ENCODE results near the gene ECE1. TPM values are rescaled to one million over a fixed set of nuclear protein-coding genes. Genes with fewer than 3 reads are reported as not detected.

Gene ECE1
- total RNA-seq, 1 experiment from 2014 or later: 101 TPM

- Mint-ChIP-seq H3K27me3 (ENCODE audit: unreplicated experiment) (no peaks in the 10 kb centered on the region), H3K9me3 (ENCODE audit: low read depth, unreplicated experiment) (no peaks in the 10 kb centered on the region), H3K36me3 (ENCODE audit: insufficient read depth, unreplicated experiment) (peaks cover 20% of the 10 kb centered on the region), H3K4me3 (ENCODE audit: low read depth, unreplicated experiment) (no peak overlapping the region), H3K4me1 (ENCODE audit: low read depth, unreplicated experiment) (peaks cover 58% of the 10 kb centered on the region), H3K27ac (ENCODE audit: unreplicated experiment) (peak overlapping the region; percentile 69)
- intact Hi-C loops (cut with micrococcal nuclease; ENCODE audit: unreplicated experiment): no loop called here
- no peak for TF ChIP-seq CTCF (IDR thresholded peaks at IDR 0.05; ENCODE audit: unreplicated experiment)
- no TSS peak for BruUV-seq (replicated peaks)
- DNase-seq: no peak
- CTCF ChIA-PET: no interaction called here
These were observed 36.6 kb upstream of the ECE1 start for GRCh38 chr1:21326861-21327344.

GRCh38 chr1:21325731-21326387 lies 35.6 kb upstream of the ECE1 start:
- no TSS peak for BruUV-seq (replicated peaks)
- no peak for DNase-seq

GRCh38 chr1:21325231-21325718 lies 35.0 kb upstream of the ECE1 start:
- BruUV-seq (replicated peaks): no TSS peak
- no peak for DNase-seq
- H3K27me3 Mint-ChIP-seq (ENCODE audit: unreplicated experiment): no peaks in the 10 kb centered on the region
- H3K4me1 Mint-ChIP-seq (ENCODE audit: low read depth, unreplicated experiment): peaks cover 53% of the 10 kb centered on the region
- no peak for TF ChIP-seq CTCF (IDR thresholded peaks at IDR 0.05; ENCODE audit: unreplicated experiment)
- H3K36me3 Mint-ChIP-seq (ENCODE audit: insufficient read depth, unreplicated experiment): peaks cover 20% of the 10 kb centered on the region
- intact Hi-C loops (cut with micrococcal nuclease; ENCODE audit: unreplicated experiment): no loop called here
- CTCF ChIA-PET: interaction anchor here (0.6 to 1.9 kb wide), 12 partner anchors 9 to 1618 kb away, joined by 3 to 8 read pairs (median 6); no protein-coding TSS in a partner anchor
- no peaks in the 10 kb centered on the region for H3K9me3 Mint-ChIP-seq (ENCODE audit: low read depth, unreplicated experiment)
- H3K4me3 Mint-ChIP-seq (ENCODE audit: low read depth, unreplicated experiment): peak overlapping the region; percentile 46
- peak overlapping the region; percentile 93 for H3K27ac Mint-ChIP-seq (ENCODE audit: unreplicated experiment)

More at GRCh38 chr1:21325731-21326387, 35.6 kb upstream of the ECE1 start:
- Mint-ChIP-seq H3K36me3 (ENCODE audit: insufficient read depth, unreplicated experiment) (peaks cover 20% of the 10 kb centered on the region), H3K27ac (ENCODE audit: unreplicated experiment) (peak overlapping the region; percentile 93), H3K27me3 (ENCODE audit: unreplicated experiment) (no peaks in the 10 kb centered on the region), H3K4me3 (ENCODE audit: low read depth, unreplicated experiment) (peak overlapping the region; percentile 46), H3K4me1 (ENCODE audit: low read depth, unreplicated experiment) (peaks cover 56% of the 10 kb centered on the region), H3K9me3 (ENCODE audit: low read depth, unreplicated experiment) (no peaks in the 10 kb centered on the region)
- TF ChIP-seq CTCF (IDR thresholded peaks at IDR 0.05; ENCODE audit: unreplicated experiment): no peak
- intact Hi-C loops (cut with micrococcal nuclease; ENCODE audit: unreplicated experiment): no loop called here
- CTCF ChIA-PET: interaction anchor here (0.6 to 1.9 kb wide), 7 partner anchors 18 to 1617 kb away, joined by 3 to 8 read pairs (median 7); no protein-coding TSS in a partner anchor

- CTCF ChIA-PET: interaction anchor here (1.1 to 1.9 kb wide), 12 partner anchors 9 to 69 kb away, joined by 4 to 8 read pairs (median 6); no protein-coding TSS in a partner anchor
- DNase-seq: peak; percentile 84
- H3K36me3 Mint-ChIP-seq (ENCODE audit: insufficient read depth, unreplicated experiment): peaks cover 19% of the 10 kb centered on the region
- no TSS peak for BruUV-seq (replicated peaks)
- intact Hi-C loops (cut with micrococcal nuclease; ENCODE audit: unreplicated experiment): no loop called here
- no peaks in the 10 kb centered on the region for H3K27me3 Mint-ChIP-seq (ENCODE audit: unreplicated experiment)
- peak overlapping the region; percentile 93 for H3K27ac Mint-ChIP-seq (ENCODE audit: unreplicated experiment)
- no peak for TF ChIP-seq CTCF (IDR thresholded peaks at IDR 0.05; ENCODE audit: unreplicated experiment)
- peaks cover 55% of the 10 kb centered on the region for H3K4me1 Mint-ChIP-seq (ENCODE audit: low read depth, unreplicated experiment)
- H3K9me3 Mint-ChIP-seq (ENCODE audit: low read depth, unreplicated experiment): no peaks in the 10 kb centered on the region
- H3K4me3 Mint-ChIP-seq (ENCODE audit: low read depth, unreplicated experiment): peak overlapping the region; percentile 46
These were observed 34.3 kb upstream of the ECE1 start for GRCh38 chr1:21324368-21325141.
